Measurements from ENCODE around the gene UBE2R2.
"Not testable (repeated sequence)": the region's sequence is repeated elsewhere in the genome, so short reads cannot be mapped to it uniquely, and the experiment has no call there.

The UBE2R2 gene

DNA sequence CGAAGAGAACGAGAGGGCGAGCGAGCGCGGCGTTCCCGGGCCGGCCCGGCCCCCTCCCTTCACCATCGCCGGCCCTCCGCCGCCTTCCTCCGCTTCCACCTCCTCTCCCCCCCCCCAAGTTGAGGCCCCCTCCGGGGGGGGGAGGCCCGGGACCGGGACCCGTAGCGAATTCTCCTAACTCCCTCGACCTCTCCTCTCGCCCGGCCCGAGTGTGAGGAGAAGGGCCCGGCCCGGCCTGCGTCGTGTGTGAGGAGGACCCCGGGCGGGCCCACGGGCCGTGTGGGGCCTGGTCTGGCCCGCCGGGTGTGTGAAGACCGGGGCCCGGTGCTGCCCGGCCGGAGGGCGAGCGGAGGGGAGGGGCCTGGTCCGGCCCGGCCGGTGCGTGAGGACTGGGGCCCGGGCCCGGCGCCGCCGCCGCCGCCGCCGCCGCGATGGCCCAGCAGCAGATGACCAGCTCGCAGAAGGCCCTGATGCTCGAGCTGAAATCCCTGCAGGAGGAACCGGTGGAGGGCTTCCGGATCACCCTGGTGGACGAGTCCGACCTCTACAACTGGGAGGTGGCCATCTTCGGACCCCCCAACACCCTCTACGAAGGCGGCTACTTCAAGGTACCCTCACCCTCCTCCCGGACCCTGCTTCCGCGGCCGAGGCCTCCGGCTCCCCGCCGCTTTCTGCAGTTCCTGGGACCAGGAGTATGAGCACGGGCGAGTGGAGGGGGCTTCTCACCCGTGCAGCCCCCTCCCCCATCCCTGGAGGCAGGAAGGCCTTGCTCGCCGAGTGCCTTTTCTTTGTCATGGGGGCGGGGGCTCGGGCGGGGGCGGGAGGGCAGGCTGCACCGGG, 587 bp downstream of the UBE2R2 start:
- no peaks in the 10 kb centered on the region for H3K27me3 ChIP-seq
- peaks cover 59% of the 10 kb centered on the region for H3K4me1 ChIP-seq
- peak overlapping the region; percentile 66 for H3K4me2 ChIP-seq
- peak overlapping the region; percentile 100 for H3K27ac ChIP-seq
- no peak for TF ChIP-seq Cebpa-rat (IDR thresholded peaks at IDR 0.05)
- peak overlapping the region; percentile 97 for H3K4me3 ChIP-seq
- peaks cover 43% of the 10 kb centered on the region for H4K20me1 ChIP-seq
- no peaks in the 10 kb centered on the region for H3K9me3 ChIP-seq
- H3K36me3 ChIP-seq, result peaks cover 6% of the 10 kb centered on the region; the same call in 1 of the 2 replicates
- H3K9ac ChIP-seq, result peak overlapping the region; percentile 100

DNA sequence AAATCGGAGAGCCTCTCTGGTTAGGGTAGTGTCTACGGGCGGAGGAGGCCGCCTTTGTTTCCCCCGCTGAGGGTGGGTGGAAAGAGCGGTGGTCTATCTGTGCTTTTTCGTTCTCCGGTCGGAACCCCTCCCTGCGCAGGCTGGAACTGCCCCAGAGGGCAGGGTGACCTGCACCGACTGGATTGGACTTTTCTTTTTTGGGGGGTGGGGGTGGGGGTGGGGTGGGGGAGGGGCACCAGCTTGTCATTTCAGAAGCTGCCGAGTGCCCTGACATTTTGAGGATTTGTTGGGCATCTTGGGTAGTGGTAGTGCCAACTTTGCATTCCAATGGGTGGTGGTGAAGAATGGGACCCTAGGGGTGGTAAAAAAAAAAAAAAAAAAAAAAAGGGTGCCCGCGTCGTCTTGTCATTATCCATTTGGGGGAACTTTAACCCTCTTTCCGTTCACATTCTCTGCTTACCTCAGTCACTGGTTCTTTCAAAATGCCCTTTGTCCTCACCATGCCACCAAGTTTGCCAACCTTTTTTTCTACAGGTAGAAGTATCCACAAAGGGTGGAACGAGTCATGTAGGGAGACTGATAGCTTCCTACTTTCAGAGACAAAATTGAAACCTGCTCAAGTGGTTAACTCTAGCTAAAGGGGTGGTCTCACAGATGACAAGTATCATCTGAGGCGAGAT, 1.3 kb downstream of the UBE2R2 start:
- H3K4me3 ChIP-seq, result peak overlapping the region; percentile 97
- H3K9ac ChIP-seq, result peak overlapping the region; percentile 100
- peaks cover 58% of the 10 kb centered on the region for H3K4me1 ChIP-seq
- H3K27ac ChIP-seq, result peak overlapping the region; percentile 100
- peaks cover 12% of the 10 kb centered on the region for H3K36me3 ChIP-seq
- H4K20me1 ChIP-seq, result peaks cover 50% of the 10 kb centered on the region
- no peaks in the 10 kb centered on the region for H3K9me3 ChIP-seq
- TF ChIP-seq Cebpa-rat (IDR thresholded peaks at IDR 0.05), result no peak
- H3K27me3 ChIP-seq, result no peaks in the 10 kb centered on the region
- peak overlapping the region; percentile 79 for H3K4me2 ChIP-seq

DNA sequence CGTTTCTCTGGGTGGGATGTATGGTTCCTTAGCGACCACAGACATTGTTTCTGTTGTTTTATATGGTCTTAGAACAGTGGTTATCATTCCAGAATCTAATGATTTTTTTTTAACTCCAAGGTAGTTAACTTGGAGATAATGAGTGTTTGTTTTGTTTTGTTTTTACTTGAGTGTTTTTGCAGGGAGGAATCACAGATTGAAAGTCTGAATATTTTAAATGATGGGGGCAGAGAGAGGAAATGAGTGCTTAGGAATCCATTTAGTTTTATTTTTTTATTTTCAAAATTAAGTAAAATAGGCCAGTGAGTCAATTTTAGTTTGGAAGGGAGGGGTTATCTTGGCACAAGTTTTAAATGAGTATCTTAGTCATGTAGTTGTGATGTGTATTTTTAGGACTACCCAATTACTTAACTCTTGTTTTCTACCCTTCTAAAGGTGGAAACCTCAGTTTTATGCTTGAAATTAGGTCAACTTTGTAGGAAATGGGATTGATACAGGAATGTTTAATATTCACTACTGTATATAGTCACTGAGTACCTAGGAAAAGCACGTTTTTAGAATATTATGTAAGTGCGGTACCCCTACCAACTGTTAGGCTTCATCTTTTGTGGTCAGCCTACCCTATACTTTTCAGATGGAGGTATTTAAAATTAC, 2.0 kb downstream of the UBE2R2 start:
- Histone ChIP-seq H3K36me3 (peaks cover 19% of the 10 kb centered on the region), H3K9me3 (no peaks in the 10 kb centered on the region), H3K4me2 (peak overlapping the region; percentile 79), H3K4me1 (peaks cover 52% of the 10 kb centered on the region), H3K4me3 (peak overlapping the region; percentile 97), H3K9ac (peak overlapping the region; percentile 100), H3K27me3 (no peaks in the 10 kb centered on the region), H4K20me1 (peaks cover 57% of the 10 kb centered on the region), H3K27ac (peak overlapping the region; percentile 100)
- TF ChIP-seq Cebpa-rat (IDR thresholded peaks at IDR 0.05), result no peak

DNA sequence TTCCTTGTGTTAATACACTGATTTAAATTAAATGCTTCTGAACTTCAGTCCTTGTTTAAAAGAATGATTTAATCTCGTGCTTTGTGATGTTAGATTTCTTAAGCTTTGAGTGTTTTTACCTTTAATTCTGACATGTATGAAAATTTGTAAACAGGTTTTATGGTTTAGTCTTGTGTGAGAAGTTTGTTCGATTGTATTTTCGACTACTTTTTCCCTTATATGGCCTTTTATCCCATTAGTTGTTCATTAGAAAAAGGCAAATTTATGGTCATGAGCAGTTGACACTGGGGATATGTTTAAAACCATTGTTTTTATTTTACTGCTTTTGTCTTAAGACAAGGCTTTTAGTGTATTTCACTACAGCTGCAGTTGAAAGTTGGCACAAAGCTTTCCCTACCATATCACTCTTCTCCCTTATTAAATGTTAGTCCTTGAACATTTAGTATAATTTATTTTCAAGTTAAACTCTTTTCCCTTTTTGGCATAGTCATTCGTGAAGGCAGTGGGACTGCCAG, 3.3 kb downstream of the UBE2R2 start:
- H4K20me1 ChIP-seq, result peaks cover 70% of the 10 kb centered on the region
- H3K9ac ChIP-seq, result 0 out of 2 replicates have a peak overlapping the region, but pooled peaks have one; percentile 29
- peak overlapping the region; percentile 79 for H3K4me2 ChIP-seq
- 0 out of 2 replicates have a peak overlapping the region, but pooled peaks have one; percentile 0 for H3K27ac ChIP-seq
- H3K9me3 ChIP-seq, result no peaks in the 10 kb centered on the region
- H3K36me3 ChIP-seq, result peaks cover 32% of the 10 kb centered on the region
- peaks cover 48% of the 10 kb centered on the region for H3K4me1 ChIP-seq
- TF ChIP-seq Cebpa-rat (IDR thresholded peaks at IDR 0.05), result no peak
- H3K4me3 ChIP-seq, result peak overlapping the region; percentile 97; the same call in 1 of the 2 replicates
- no peaks in the 10 kb centered on the region for H3K27me3 ChIP-seq

DNA sequence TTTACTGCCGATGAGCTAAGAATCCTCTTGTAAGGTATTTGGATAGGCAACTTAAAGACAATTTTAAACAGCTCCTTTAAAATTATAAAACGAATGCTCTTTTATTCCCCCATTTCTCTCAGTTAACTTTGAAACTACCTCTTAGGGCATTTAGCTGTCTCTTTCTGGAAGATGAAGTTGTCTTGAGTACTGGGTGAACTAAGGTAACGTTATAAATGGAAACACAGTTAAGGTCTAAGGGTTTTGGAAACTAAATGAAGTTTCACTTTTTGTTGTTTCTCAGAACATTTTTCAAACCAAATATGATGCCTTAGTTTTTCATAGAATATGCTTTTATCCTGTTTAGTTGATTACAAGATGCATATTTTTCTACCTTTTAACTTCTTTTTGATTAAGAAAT, 6.8 kb downstream of the UBE2R2 start:
- no peak overlapping the region for H3K4me3 ChIP-seq
- no peak overlapping the region for H3K9ac ChIP-seq
- peaks cover 35% of the 10 kb centered on the region for H3K4me1 ChIP-seq
- H3K9me3 ChIP-seq, result no peaks in the 10 kb centered on the region
- no peak overlapping the region for H3K27ac ChIP-seq
- H3K27me3 ChIP-seq, result no peaks in the 10 kb centered on the region
- H4K20me1 ChIP-seq, result peaks cover 100% of the 10 kb centered on the region
- no peak overlapping the region for H3K4me2 ChIP-seq
- peaks cover 67% of the 10 kb centered on the region for H3K36me3 ChIP-seq
- no peak for TF ChIP-seq Cebpa-rat (IDR thresholded peaks at IDR 0.05)

DNA sequence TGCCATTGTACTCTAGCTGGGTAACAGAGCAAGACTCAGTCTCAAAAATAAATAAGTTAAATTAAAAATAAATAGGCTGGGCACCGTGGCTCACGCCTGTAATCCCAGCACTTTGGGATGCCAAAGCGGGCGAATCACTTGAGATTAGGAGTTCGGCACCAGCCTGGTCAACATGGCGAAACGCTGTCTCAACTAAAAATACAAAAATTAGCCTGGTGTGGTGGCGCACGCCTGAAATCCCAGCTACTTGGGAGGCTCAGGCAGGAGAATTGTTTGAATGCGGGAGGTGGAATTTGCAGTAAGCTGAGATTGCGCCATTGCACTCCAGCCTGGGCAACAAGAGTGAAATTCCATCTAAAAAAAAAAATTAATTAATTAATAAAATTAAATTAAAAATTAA, 10.3 kb downstream of the UBE2R2 start:
- not testable (repeated sequence) for H3K4me2 ChIP-seq, H3K27ac ChIP-seq, H3K9me3 ChIP-seq, H3K4me1 ChIP-seq, H3K4me3 ChIP-seq, H3K9ac ChIP-seq, H3K27me3 ChIP-seq
- Histone ChIP-seq H3K36me3 (peaks cover 87% of the 10 kb centered on the region), H4K20me1 (peaks cover 100% of the 10 kb centered on the region)

DNA sequence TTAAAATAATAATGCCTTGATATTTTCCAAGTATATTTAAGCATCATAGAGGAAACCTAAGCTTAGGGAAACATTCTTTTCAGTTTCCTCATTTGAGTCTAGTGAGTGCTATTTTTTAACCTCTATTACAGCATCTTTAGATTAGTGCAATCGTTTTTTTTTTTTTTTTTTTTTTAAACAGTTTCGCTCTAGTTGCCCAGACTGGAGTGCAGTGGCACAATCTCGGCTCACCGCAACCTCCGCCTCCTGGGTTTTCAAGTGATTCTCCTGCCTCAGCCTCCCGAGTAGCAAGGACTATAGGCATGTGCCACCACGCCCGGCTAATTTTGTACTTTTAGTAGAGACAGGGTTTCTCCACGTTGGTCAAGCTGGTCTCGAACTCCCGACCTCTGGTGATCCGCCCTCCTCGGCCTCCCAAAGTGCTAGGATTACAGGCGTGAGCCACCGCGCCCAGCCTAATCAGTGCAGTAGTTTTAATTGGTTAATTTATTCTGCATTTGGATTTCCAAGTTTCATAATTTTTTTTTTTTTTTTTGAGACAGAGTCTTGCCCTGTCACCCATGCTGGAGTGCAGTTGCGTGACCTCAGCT, 12.8 kb downstream of the UBE2R2 start:
- not testable (repeated sequence) for H3K9me3 ChIP-seq, H3K27me3 ChIP-seq, H3K4me3 ChIP-seq, H3K4me1 ChIP-seq, H3K4me2 ChIP-seq, H3K9ac ChIP-seq, H3K27ac ChIP-seq
- peaks cover 100% of the 10 kb centered on the region for H4K20me1 ChIP-seq
- H3K36me3 ChIP-seq, result peaks cover 78% of the 10 kb centered on the region

DNA sequence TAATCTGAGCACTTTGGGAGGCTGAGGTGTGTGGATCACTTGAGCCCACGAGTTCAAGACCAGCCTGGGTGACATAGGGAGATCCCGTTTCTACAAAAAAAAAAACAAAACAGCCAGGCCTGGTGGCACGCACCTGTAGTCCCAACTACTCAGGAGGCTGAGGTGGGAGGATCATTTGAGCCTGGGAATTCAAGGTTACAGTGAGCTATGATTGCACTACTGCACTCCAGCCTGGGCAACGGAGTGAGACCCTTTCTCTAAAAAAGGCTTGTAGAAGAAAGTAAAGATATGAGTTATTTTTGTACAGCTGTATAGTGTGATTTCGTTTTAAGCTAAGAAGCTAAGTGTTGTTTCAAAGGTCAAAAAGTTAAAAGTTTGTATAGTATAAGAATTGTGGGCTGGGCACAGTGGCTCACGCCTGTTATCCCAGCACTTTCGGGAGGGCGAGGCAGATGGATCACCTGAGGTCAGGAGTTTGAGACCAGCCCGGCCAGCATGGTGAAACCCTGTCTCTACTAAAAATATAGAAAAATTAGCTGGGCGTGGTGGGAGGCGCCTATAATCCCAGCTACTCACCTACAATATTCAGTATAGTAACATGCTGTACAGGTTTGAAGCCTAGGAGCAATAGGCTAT, 18.8 kb downstream of the UBE2R2 start:
- H3K9me3 ChIP-seq, result no peaks in the 10 kb centered on the region
- H3K27me3 ChIP-seq, result no peaks in the 10 kb centered on the region
- H3K9ac ChIP-seq, result no peak overlapping the region
- H3K4me3 ChIP-seq, result no peak overlapping the region
- H3K4me2 ChIP-seq, result no peak overlapping the region
- H3K36me3 ChIP-seq, result peaks cover 55% of the 10 kb centered on the region
- peaks cover 100% of the 10 kb centered on the region for H4K20me1 ChIP-seq
- H3K27ac ChIP-seq, result no peak overlapping the region
- no peaks in the 10 kb centered on the region for H3K4me1 ChIP-seq
- no peak for TF ChIP-seq Cebpa-rat (IDR thresholded peaks at IDR 0.05)

DNA sequence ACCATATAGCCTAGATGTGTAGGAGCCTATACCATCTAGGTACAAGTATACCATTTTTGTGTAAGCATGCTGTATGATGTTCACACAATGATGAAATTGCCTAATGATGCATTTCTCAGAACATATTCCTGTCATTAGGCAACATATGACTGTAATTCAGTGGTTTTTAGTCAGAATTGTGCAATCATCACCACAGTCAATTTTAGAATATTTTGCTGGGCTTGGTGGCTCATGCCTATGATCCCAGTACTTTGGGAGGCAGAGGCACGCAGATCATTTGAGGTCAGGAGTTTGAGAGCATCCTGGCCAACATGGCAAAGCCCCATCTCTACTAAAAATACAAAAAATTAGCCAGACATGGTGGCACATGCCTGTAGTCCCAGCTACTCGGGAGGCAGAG, 19.3 kb downstream of the UBE2R2 start:
- H4K20me1 ChIP-seq, result peaks cover 100% of the 10 kb centered on the region
- H3K9ac ChIP-seq, H3K27me3 ChIP-seq, H3K9me3 ChIP-seq, H3K4me1 ChIP-seq, H3K4me3 ChIP-seq, H3K27ac ChIP-seq, H3K4me2 ChIP-seq: not testable (repeated sequence)
- peaks cover 53% of the 10 kb centered on the region for H3K36me3 ChIP-seq
- 0 out of 2 replicates have a peak, but pooled peaks have one; percentile 28 for TF ChIP-seq Cebpa-rat (IDR thresholded peaks at IDR 0.05)

Measured in BLaER1 (cell line).